HCEC 1CT (cell line): ENCODE data around the gene NAA20.
"Not testable (repeated sequence)": the region's sequence is repeated elsewhere in the genome, so short reads cannot be mapped to it uniquely, and the experiment has no call there.

ENCODE experiments used
- DNase-seq: peaks from one replicate; pipeline ENCODE4 v3.0.0-alpha.2; 2017

Gene NAA20

DNA sequence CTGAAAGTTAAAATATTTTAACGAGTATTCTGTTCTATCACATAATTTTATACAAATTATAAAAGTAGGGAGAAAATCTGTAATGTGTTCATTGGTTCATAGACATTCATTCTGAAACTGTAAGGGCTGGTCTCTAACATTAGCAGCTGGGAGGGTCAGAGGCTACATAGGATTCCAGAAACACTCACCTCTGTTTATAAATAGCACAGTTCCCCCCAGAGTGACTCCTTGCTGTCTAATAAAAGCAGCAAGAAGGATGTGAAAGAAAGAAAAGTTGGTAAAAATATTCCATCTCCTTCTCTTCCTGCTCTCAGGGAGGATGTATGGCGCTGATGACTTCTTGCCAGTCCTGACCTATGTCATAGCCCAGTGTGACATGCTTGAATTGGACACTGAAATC lies 25.3 kb upstream of the NAA20 start:
- DNase-seq: peak; percentile 55

DNA sequence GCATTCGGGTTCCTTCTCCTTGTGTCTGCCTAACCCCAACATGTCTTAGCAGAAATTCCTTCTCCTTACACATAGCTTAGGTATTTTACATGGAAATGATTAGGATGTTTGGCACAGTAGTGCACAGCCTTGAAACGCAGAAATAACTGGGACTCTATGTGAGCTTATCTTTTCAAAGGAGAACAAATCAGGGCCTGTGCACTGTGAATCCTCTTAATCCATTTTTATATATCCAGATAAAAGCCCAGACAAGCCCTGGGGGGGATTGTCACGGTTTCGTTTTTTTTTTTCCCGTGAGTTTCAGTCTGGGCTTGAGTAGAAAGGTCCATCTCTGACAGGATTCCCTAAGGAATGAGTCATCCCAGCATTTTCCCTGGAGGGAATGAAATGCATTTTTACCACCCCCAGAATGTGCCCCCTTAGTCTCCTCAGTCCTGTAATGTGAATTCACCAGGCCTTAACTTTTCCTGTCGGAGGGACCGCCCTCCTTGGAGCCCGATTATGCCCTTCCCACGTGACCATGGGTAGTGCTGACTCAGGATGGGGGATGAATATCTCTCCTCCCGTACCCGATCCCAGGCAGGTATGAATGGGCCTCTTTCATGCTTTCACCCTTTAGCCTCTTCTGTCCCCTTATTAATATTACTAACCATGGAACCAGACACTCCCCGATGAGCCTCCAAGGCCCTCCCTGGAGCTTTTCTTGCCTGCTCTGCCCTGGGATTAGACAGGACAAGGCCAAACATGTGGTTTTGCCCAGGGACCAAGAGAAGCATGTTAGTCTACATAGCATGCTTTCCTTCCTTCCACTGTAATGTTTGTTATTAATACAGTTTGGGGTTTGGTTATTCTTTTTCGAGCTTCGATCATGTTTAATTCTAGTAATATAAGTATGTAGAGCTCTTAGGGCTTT lies 23.9 kb upstream of the NAA20 start:
- peak; percentile 88 for DNase-seq

DNA sequence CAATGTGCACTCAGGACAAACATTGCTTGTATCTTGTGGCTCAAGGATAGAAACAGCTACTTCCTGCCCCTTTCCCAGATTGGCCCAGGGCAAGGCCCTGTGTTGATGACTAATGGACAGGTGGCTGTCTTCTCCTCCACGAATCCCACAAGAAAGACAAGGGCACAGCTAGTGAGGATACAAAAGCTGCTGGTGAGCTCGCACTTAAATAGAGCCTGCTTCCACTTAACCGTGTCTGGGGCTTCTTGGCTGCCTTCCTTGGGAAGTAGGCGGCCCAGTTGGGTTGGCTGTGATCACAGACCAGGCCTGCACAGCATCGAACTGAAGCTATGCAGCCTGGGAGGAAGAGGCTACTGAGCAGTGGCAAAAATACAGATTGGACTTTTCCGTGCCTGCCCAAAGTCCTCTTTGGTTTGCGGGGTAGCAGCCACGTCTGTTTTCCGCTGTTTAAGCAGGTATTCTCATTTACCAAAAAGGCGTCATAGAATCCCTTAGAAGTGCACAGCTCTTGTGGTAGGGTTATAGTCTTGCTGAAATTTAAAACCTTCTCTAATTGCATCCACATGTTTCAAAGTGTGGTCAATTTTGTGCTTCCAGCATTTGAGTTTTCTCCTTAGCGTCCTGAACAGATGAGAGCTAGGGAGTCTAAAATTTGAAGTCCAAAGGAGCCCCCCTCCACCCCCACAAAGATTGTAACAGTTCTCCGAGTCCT lies 23.0 kb upstream of the NAA20 start:
- DNase-seq: peak; percentile 84

DNA sequence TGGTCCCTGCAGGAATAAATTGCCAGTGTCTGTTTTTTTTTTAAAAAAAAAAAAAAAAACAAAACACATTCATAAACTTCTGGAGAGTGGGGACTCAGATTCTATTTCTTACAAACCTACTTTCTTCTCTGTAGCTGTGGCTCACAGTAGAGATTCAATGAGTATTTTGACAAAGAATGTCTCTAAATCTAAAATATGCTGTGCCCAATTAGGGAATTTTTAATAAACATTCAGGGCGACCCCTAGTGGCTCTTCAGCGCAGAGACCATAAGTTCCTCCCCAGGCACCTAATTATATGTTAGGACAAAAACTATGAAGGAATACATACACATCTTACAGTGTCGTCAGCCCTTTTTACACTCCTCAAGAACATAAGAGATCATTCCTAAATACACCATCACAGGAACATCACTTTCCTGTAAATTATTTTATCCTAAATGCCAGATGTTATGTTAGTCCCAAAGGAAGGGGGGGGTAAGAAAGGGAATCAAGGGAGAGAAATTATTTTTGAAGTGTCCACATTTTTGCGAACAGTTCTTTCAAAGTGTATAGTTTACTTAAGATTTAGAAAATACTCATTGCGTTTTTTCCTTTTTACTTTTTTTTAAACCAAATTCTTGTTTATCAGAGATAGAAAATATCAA lies 21.8 kb upstream of the NAA20 start:
- peak; percentile 75 for DNase-seq

DNA sequence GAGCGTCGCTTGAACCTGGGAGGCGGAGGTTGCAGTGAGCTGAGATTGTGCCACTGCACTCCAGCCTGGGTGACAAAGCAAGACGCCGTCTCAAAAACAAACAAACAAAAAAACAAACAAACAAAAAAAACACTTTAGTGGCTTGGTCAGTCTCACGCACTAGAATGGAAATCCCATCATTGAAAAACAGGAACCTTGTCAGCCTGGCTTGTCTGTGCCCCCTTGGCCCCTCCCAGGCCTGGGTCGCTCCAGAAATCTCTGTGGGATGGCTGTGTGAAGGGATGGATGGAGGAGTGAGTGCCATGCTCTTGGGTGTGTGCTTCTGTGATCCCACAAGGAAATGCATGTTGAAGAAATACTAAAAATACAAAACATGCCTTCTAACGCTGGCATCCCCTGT lies 20.9 kb upstream of the NAA20 start:
- DNase-seq: no peak

DNA sequence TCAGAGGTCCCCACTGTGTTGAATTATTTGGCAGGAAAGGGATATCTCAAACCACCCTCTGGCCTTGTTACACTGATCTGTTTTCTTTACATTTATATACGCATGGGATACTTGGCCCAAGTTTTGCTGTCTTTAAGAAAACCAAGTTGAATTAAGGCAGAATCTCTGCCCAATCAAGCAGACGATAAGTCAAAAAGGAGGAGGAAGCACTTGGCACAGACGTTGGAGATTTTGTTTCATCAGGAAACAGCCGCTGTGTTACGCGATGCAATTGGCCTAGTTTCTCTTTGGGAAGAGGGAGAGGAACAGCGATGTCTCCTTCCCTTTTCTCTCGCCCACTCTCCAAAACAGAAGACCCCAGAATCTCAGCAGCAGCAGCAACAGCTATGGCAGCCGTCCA lies 20.2 kb upstream of the NAA20 start:
- DNase-seq: no peak

DNA sequence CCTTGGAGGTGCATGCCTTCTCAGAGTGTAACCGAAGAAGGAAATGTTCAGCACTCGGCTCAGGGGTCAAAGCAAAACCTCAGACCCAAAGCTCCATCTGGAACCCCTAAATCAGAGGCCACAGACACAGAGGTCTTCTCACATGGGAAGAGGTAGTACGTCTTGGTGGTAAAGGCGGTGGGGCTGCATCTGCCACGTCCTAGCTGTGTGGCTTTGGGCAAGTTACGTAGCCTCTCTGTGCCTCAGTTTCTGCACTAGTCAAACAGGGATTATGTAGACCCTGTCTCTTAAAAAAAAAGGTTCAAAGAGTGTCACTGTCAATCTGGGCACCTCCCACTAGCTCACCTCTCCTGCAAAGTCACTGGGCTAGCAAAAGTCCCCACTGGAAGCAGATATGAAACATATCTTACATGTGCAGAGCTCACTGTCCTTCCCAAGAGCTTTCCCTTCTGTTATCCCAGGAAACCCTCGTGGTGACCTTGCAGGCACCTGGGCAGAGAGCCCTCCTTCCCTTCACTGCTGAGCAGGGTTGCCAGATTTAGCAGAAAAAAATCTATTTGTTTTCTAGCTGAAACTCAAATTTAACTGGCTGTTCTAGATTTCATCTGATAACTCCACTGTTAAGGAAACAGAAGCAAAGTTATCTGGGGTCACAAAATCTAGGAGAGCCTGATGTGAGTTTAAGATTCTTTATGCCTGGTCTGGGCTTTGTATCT lies 18.0 kb upstream of the NAA20 start:
- DNase-seq: no peak

DNA sequence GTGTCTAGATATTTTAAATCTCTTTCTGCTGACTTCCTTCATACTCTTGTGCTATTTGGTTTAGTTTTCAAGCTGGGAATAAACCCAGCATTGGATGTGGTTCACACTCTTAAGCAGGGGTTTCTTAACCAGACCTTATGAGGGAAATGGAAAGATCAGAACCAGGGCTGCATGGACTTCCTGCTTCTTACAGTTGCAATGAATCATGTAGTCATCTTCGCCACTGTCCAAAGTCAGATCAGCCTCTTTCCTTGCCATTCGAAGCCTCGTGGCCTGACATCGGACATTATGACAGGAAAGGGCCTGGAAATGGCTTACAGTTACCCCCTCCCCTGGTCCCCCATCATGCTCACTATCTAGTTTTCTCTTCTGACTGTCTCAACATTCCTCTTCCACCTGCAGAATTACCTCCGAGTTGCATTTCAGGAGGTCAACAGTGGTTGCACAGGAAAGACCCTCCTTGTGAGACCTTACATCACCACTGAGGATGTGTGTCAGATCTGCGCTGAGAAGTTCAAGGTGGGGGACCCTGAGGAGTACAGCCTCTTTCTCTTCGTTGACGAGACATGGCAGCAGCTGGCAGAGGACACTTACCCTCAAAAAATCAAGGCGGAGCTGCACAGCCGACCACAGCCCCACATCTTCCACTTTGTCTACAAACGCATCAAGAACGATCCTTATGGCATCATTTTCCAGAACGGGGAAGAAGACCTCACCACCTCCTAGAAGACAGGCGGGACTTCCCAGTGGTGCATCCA lies 16.8 kb upstream of the NAA20 start:
- DNase-seq: no peak

DNA sequence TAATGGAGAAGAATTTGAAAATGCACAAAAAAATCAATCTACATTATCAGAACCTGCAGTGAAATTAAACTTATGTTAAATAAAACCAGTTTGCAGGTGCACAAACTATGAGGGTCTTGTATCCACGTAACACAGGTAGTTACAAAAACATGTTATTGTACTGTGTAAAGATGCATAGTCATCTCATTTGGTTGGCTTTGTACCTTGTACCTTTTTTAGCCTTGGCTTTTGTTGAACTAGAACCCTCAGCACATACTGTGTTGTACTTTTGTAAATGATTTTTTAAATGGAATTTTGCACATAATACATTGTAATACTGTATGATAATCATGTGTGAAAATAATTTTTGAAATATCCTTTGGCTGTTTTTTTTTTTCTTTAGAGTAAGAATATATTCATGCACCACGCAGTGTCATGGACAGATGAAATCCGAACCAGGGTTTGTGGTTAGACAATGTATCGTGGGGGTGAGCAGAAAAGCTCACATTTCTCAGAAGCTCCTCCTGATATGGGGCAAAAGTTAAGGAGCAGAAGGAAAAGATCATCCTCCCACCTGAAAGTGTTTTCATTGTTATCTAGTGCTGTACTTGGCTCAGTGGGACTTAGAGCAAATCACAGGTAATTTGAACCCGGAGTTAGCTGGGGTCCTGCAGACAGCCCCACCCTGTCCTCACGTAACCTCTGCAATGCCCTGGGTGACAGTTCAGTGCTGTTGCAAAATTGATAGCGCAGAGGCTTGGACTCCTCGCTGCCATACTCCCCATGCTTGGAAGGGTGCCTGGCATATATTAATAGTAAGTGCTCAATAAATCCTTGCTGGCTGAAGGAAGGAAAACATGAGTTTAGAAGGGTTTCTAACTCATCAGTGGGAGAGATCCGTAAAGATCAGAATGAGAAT lies 14.8 kb upstream of the NAA20 start:
- DNase-seq: no peak

DNA sequence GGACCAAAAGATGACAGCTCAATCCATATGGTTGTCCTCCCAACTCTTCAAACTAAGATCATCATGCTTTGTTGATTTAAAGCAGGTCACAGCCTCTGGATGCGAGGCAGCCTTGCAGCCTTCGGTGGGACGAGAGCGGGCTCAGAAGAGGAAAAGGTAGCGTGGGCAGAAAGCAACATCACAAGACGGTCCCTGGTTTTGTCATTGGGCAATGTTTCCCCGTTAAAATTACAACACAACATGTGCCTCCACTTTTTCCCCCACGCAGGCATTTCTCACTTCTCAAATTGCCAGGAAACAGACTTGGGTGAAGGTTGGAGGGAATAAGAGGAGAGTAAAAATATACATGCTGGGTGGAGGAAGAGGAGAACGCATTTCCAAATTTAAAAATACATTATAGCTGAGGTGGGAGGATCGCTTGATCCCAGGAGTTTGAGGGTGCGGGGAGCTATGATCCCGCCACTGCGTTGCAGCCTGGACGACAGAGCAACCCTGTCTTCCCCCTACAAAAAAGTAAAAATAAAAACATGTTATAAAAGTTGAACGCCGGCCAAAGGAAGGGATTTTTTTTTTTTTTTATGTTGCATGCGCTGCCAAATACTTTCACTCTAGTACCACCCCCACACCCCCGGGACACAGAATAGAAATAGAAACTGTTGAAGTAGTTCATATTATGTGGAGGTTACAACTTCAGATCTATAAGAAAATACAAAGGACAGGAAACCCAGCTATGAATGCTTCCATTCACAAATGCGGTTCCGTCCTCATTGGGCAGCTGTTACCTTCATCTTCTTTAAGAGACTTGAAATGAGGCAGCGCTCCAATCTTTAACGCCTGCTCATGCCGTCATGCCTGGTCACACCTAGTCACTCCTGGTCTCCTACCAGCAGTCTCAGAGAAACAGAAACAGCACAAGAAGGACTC lies 13.9 kb upstream of the NAA20 start:
- DNase-seq: no peak

DNA sequence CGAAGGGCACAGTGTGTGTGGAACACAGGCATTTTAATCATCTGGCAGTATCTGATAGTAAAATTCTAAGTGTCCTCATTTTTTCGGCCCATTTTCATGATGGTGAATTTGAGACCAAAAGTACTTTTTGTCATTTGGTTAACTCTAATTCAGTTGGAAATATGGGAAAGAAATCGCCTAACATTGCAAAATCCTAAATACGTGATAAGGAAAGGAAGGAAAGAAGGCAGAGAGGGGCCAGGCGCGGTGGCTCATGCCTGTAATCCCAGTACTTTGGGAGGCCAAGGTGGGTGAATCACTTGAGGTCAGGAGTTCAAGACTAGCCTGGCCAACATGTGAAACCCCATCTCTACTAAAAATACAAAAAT lies 13.2 kb upstream of the NAA20 start:
- DNase-seq: not testable (repeated sequence)

DNA sequence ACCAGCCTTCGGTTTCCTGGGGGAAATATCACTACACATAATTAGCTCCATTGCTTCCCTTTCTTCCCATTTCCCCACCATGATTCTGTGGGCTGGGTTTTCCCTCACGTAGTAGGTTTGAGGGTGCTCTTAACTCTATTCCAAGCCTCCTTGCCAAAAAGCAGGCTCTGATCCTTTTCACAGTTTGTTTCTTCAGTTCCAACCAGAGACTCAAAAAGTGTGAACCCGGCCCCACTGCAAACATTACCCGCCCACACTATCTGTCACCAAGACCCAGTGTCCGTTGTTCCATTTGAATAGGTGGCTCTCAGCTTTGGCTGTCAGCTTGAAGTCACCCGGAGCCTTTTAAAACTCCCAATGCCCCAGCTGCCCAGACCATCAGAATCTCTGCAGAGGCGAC lies 11.8 kb upstream of the NAA20 start:
- no peak for DNase-seq

DNA sequence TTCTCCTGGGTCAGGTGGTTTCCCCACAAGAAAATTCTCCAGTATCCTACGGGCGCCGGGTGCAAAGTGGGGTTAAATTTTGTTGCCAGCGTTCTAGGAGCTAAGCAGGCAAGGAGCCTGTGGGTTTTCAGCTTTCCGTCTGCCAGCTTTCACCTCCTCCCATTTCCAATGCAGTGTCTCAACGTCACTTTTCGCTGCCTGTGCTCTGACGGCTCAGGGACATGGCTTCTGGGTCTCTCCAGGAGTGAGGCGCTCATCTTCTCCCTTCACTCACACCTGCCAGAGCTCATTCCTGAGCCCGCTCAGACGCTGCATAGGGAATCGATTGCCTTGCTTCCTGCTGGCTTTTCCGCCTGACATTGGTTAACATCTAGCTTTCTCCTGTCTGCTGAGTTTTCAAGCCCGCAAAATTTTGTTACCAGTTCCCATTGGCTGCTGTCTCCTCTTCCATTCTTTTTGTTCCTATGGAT lies 7.3 kb upstream of the NAA20 start:
- DNase-seq: no peak

DNA sequence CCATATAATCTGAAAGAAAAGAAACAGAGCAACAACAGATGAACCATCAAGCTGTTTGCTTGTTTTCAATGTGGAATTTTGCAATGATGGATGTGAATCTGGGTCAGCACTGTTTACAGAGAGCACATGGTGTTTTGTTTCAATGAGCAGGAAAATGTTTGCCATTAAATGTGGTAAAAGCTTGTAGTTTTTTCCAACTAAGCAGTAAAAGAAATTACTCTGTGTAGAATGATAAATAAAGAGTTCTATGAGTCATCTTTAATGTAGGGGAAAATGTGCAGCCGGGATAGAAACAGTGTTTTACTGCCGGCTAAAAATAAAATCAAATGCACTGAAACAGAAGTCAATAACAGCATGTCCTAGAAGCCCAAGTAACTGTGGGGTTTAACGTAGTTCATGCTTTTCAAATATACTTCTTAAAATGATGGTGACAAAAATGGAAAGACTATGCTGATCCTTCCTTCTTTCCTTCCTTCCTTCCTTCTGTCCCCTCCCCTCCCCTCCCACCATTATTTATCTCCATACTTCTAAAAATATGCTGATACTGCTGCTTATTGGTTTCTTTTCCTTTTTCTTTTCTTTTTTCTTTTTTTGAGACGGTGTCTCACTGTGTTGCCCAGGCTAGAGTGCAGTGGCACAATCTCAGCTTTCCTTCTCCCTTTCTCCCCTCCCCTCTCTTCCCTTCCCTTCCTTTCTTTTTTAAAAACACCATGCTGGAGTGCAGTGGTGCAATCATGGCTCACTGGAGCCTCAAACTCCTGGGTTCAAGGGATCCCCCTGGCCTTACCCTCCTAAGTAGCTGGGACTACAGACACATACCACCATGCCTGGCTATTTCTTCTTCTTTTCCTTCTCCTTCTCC lies 6.3 kb upstream of the NAA20 start:
- peak; percentile 82 for DNase-seq

DNA sequence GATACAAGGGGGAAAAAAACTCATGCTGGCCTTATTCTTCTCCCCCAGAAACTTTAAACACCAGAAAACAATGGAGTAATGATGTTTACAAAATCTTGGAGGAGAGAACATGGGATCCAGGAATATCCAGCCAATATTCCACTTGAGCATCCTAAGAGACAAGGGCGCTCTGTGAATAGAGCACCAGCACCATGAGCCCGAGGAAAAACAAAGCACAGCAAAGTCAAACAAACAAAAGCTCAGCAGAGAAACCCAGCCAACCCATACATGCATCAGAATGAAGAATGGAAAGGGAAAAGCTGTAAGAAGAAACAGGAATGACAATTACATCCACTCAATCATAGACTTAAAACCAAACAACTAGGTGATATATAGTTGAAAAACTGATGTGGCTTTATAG lies 4.6 kb upstream of the NAA20 start:
- DNase-seq: no peak

DNA sequence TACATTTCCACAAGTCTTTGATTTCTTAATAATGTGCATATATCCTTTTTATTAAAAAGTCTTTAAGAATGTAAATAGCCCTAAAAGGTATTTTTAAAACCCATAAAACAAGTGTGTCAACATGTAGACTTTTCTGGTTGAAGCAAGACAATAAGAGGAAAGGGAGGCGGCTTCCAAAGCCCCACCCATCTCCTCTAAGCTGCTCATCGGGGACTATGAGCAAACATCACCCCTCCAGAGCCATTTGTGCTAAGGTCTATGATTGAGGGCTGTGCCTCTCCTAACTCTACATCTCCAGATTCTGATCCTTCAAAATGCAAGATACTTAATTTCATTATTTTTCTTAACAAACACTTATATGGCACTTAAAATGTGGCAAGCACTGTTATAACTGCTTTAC lies 2.5 kb upstream of the NAA20 start:
- no peak for DNase-seq

DNA sequence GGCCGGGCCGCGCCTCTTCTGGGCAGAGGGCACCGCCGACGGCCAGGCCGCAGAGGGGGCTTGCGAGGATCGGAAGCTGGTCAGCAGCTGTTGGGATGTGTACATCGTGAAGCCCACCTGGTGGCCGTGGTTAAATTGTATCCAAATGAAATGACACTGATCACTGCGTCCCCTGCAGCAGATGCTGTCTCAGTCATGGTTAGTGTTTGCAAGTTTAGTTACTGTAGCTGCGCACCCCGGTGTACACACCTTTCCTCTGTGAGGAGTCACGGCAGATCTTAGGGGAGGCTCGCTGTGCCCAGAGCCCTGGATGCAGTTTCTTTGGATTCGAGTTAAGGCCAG lies 653 bp downstream of the NAA20 start:
- DNase-seq: no peak

DNA sequence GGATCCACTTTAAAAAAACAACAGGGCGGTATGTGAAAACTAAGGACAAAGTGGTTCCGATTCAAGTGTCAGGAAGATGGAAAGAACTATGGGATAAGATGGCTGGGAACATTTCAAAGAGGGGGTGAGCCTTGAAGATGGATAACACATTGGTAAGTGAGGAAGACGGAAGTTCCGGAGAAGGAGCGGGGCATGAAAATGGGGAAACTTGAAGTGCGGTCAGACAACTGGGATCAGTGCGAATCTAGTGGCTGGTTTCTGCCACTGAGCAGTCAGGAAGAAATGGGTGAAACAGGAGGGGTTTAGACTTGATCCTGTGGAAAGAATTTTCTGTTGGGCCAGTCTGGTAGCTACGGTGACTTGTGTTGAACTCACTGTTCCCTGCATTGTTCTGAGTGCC lies 1.2 kb downstream of the NAA20 start:
- DNase-seq: no peak

DNA sequence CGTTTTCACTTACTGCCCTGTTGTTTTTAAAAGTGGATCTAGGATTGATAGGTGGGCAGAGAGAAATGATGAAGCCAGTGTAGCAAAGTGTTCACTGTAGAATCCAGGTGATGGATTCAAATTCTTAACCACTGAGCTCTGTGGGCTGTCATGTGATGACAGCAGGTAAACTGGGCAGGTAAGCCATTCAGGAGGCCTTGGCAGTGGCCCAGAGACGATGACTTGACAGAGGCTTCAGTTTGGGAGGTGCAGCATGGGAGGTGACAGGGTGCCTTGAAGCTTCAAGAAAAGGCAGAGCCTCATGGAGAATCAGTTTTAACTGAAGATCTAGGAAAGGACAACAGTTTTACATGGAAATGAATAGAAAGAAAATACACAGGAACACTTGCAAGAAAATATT lies 2.0 kb downstream of the NAA20 start:
- no peak for DNase-seq
